H1 (cell line): ENCODE results near the gene TRIM9. TPM values are rescaled to one million over a fixed set of nuclear protein-coding genes. Genes with fewer than 3 reads are reported as not detected.

Experiments used
- CTCF ChIA-PET: fragments of 300-600 bp; sonication (Branson Sonifier 250); formaldehyde crosslinking; loops from one replicate; lab custom pipeline; 2021; ENCODE audit not compliant: partially characterized antibody; lab: Charles Lee
- POLR2A ChIA-PET: fragments of 300-600 bp; sonication (Branson Sonifier 250); formaldehyde crosslinking; loops from one replicate; lab custom pipeline; 2021; ENCODE audit warnings: inconsistent platforms; ENCODE audit not compliant: partially characterized antibody; lab: Charles Lee
- DNase-seq, 2 experiments: peaks; one replicate each; pipeline versions ENCODE4 v3.0.0 to v3.0.0-alpha.2; 2010 to 2022; ENCODE audit warnings: low spot score in 2 of 2, low read depth in 1 of 2, mixed read lengths in 1 of 2
- FAIRE-seq: peaks from 2 replicates; lab custom pipeline; 2011; peaks lifted over from hg19 to GRCh38; lab: Jason Lieb, UNC
- H2AFZ ChIP-seq: 2 replicates; pipeline ENCODE4 v1.8.1; 2012; ENCODE audit warnings: low read length, inconsistent platforms
- H2AK5ac ChIP-seq: 2 replicates; pipeline ENCODE4 v1.6.1; 2013; ENCODE audit warnings: low read depth, low read length
- H2BK120ac ChIP-seq: replicated peaks from 2 replicates; pipeline ENCODE3; 2013; ENCODE audit warnings: low read depth, low read length, inconsistent platforms
- H2BK12ac ChIP-seq: 2 replicates; pipeline ENCODE4 v1.6.1; 2013; ENCODE audit warnings: low read depth, low read length
- H2BK15ac ChIP-seq: 2 replicates; pipeline ENCODE4 v1.6.1; 2013; ENCODE audit warnings: low read length
- H2BK20ac ChIP-seq: 2 replicates; pipeline ENCODE4 v1.6.1; 2013; ENCODE audit warnings: low read length
- H2BK5ac ChIP-seq: 2 replicates; pipeline ENCODE4 v1.6.1; 2013; ENCODE audit warnings: low read depth, low read length
- H3K14ac ChIP-seq: 2 replicates; pipeline ENCODE4 v1.6.1; 2013; ENCODE audit warnings: inconsistent platforms; ENCODE audit not compliant: insufficient read length
- H3K18ac ChIP-seq: 2 replicates; pipeline ENCODE4 v1.6.1; 2013; ENCODE audit warnings: low read length; ENCODE audit errors: extremely low read depth
- H3K23ac ChIP-seq: 2 replicates; pipeline ENCODE4 v1.6.1; 2013; ENCODE audit warnings: inconsistent platforms; ENCODE audit not compliant: insufficient read length
- H3K23me2 ChIP-seq: 2 replicates; pipeline ENCODE4 v1.6.1; 2013; ENCODE audit warnings: low read depth, low read length
- H3K27ac ChIP-seq: 2 replicates; pipeline ENCODE4 v1.6.1; 2011; ENCODE audit warnings: low read depth, low read length, inconsistent platforms
- H3K27me3 ChIP-seq, 4 experiments: replicated peaks in 1 of 4; 1 replicate in 1 of 4; 2 replicates in 3 of 4; pipeline versions ENCODE4 v1.6.1 to v1.8.1; 2011 to 2013; ENCODE audit warnings: low read length in 3 of 4, mild to moderate bottlenecking in 3 of 4, inconsistent platforms in 2 of 4, mixed read lengths in 2 of 4, moderate library complexity in 1 of 4; ENCODE audit not compliant: control insufficient read depth in 3 of 4, insufficient read depth in 3 of 4; ENCODE audit errors: extremely low read depth in 1 of 4
- H3K36me3 ChIP-seq, 4 experiments: 2 replicates each; pipeline versions ENCODE4 v1.6.1 to v1.8.1; 2011 to 2013; ENCODE audit warnings: mild to moderate bottlenecking in 4 of 4, low read length in 3 of 4, moderate library complexity in 2 of 4, control low read depth in 1 of 4, inconsistent platforms in 1 of 4; ENCODE audit not compliant: insufficient read depth in 4 of 4, control insufficient read depth in 2 of 4
- H3K4ac ChIP-seq: replicated peaks from 2 replicates; pipeline ENCODE3; 2013; ENCODE audit warnings: low read length, low read depth, mixed read lengths, inconsistent platforms; ENCODE audit not compliant: insufficient read length
- H3K4me1 ChIP-seq, 4 experiments: replicated peaks in 1 of 4; 1 replicate in 1 of 4; 2 replicates in 3 of 4; pipeline versions ENCODE4 v1.6.1 to v1.8.1; 2011 to 2013; ENCODE audit warnings: low read length in 3 of 4, inconsistent platforms in 2 of 4, mixed read lengths in 1 of 4; ENCODE audit not compliant: insufficient read depth in 4 of 4, control insufficient read depth in 3 of 4
- H3K4me2 ChIP-seq, 2 experiments: 2 replicates each; pipeline versions ENCODE4 v1.6.1 to v1.8.1; 2011 to 2013; ENCODE audit warnings: low read depth in 2 of 2, low read length in 2 of 2, control low read depth in 1 of 2, inconsistent platforms in 1 of 2, mild to moderate bottlenecking in 1 of 2; ENCODE audit not compliant: insufficient read depth in 1 of 2
- H3K4me3 ChIP-seq, 4 experiments: fragments of 200-600, 300-600 bp in 1 of 4; sonication (generic), shearing (Covaris generic), sonication (Bioruptor Twin) in 1 of 4; 2 replicates each; pipeline versions ENCODE4 v1.5.1 to v1.8.1; 2011 to 2016; ENCODE audit warnings: low read length in 4 of 4, low read depth in 3 of 4, control low read depth in 2 of 4, inconsistent platforms in 2 of 4, mild to moderate bottlenecking in 2 of 4, mixed read lengths in 1 of 4, moderate library complexity in 1 of 4; ENCODE audit not compliant: insufficient read depth in 2 of 4; ENCODE audit errors: extremely low read depth in 1 of 4
- H3K56ac ChIP-seq: replicated peaks from 2 replicates; pipeline ENCODE3; 2013; ENCODE audit warnings: low read depth, mild to moderate bottlenecking, mixed read lengths, low read length, inconsistent platforms; ENCODE audit not compliant: insufficient read length
- H3K79me1 ChIP-seq: 2 replicates; pipeline ENCODE4 v1.6.1; 2013; ENCODE audit warnings: low read depth, low read length, control low read depth
- H3K79me2 ChIP-seq, 2 experiments: 2 replicates each; pipeline versions ENCODE4 v1.6.1 to v1.8.1; 2012 to 2013; ENCODE audit warnings: low read length in 2 of 2, mild to moderate bottlenecking in 2 of 2, inconsistent platforms in 1 of 2; ENCODE audit not compliant: insufficient read depth in 2 of 2, control insufficient read depth in 1 of 2
- H3K9ac ChIP-seq, 4 experiments: replicated peaks in 1 of 4; 1 replicate in 1 of 4; 2 replicates in 3 of 4; pipeline versions ENCODE4 v1.6.1 to v1.8.1; 2011 to 2013; ENCODE audit warnings: low read depth in 3 of 4, low read length in 3 of 4, control low read depth in 2 of 4, mild to moderate bottlenecking in 2 of 4, moderate library complexity in 2 of 4, inconsistent platforms in 1 of 4; ENCODE audit errors: extremely low read depth in 1 of 4
- H3K9me3 ChIP-seq, 2 experiments: 2 replicates each; pipeline versions ENCODE4 v1.6.1 to v1.8.1; 2012 to 2013; ENCODE audit warnings: mild to moderate bottlenecking in 2 of 2, moderate library complexity in 2 of 2, control low read depth in 1 of 2, inconsistent platforms in 1 of 2, low read depth in 1 of 2, low read length in 1 of 2, mixed read lengths in 1 of 2; ENCODE audit not compliant: insufficient read depth in 2 of 2
- H4K20me1 ChIP-seq, 2 experiments: replicated peaks in 1 of 2; 2 replicates each; pipeline versions ENCODE3 to v1.8.1; 2011 to 2013; ENCODE audit warnings: inconsistent platforms in 2 of 2, low read length in 2 of 2, mild to moderate bottlenecking in 1 of 2; ENCODE audit not compliant: insufficient read depth in 2 of 2, control insufficient read depth in 1 of 2
- H4K5ac ChIP-seq: 2 replicates; pipeline ENCODE4 v1.6.1; 2013; ENCODE audit warnings: low read length, low read depth, mixed read lengths, inconsistent platforms; ENCODE audit not compliant: insufficient read length
- H4K8ac ChIP-seq: 2 replicates; pipeline ENCODE4 v1.8.0; 2013; ENCODE audit warnings: mild to moderate bottlenecking, moderate library complexity, low read length, inconsistent platforms; ENCODE audit not compliant: insufficient read depth; ENCODE audit errors: extremely low read depth
- H4K91ac ChIP-seq: replicated peaks from 2 replicates; pipeline ENCODE3; 2013; ENCODE audit warnings: low read length, mixed read lengths, inconsistent platforms; ENCODE audit not compliant: insufficient read length
- CREB1 ChIP-seq: IDR thresholded peaks from 2 replicates; pipeline ENCODE4 v1.6.1; 2012; ENCODE audit warnings: inconsistent platforms
- GABPA ChIP-seq: IDR thresholded peaks from 2 replicates; pipeline ENCODE4 v1.6.1; 2011; ENCODE audit warnings: mild to moderate bottlenecking, low read length, moderate library complexity, borderline replicate concordance; ENCODE audit not compliant: insufficient read depth
- MAFK ChIP-seq: IDR thresholded peaks from 2 replicates; pipeline ENCODE4 v1.6.1; 2012; ENCODE audit warnings: low read depth, mild to moderate bottlenecking, improper control_type of control experiment, low read length
- SP1 ChIP-seq: IDR thresholded peaks from 2 replicates; pipeline ENCODE4 v1.6.1; 2011; ENCODE audit warnings: low read depth, low read length
- YY1 ChIP-seq: IDR thresholded peaks from 2 replicates; pipeline ENCODE4 v1.6.1; 2011; ENCODE audit warnings: low read depth, mild to moderate bottlenecking, low read length
- WGBS, 2 experiments: shearing (Covaris generic) in 1 of 2; methylation state at CpG; one replicate each; pipeline versions ENCODE4 v1.1.6 to v1.1.7; 2013 to 2015; ENCODE audit warnings: low lambda C conversion rate in 2 of 2, mixed read lengths in 2 of 2, inconsistent platforms in 1 of 2, low coverage in 1 of 2, missing lambda C conversion rate in 1 of 2; ENCODE audit not compliant: insufficient replicate concordance in 2 of 2, insufficient coverage in 1 of 2, insufficient read length in 1 of 2; ENCODE audit errors: extremely low coverage in 1 of 2, missing lambda C conversion rate in 1 of 2; 5-methylcytosine and 5-hydroxymethylcytosine counted together
- polyA plus RNA-seq, 7 experiments: library from polyadenylated mRNA; depleted of rRNA in 3 of 7; stranded (reverse) in 5 of 7; unstranded in 2 of 7; fragments of >200 nt in 5 of 7; fragments of 200-250 nt in 2 of 7; gene quantifications; 1 replicate in 5 of 7; 2 replicates in 1 of 7; 4 replicates in 1 of 7; pipeline versions ENCODE4 v1.2.1 to v1.2.3, GENCODE V29; 2011 to 2013; ENCODE audit warnings: missing spikeins in 2 of 7, mixed read lengths in 2 of 7
- total RNA-seq: library from RNA; stranded (reverse); fragmentation: NEBNext Ultra II Directional; extraction: Animal tissue kit (Norgen Biotek cat#: 25700); gene quantifications from 2 replicates; pipeline ENCODE4 v1.2.1, GENCODE V29; 2021

Gene TRIM9
- total and polyA plus RNA-seq, 2 of the 8 experiments (the other 6 are each of a cell fraction or from before 2014, with no cell fraction given): 2.7 to 5.4 TPM

- 90% methylated on average over 6 of the region's 6 CpGs; no CpG with 5 or more reads in 1 of the 2 experiments for WGBS, 2 experiments
- H3K4me1 ChIP-seq: peaks cover 0 to 5% (median 2%) of the 10 kb centered on the region in 4 experiments; a peak in 3 of 7 replicates
- H4K5ac ChIP-seq: no peak overlapping the region
- no peak overlapping the region for H2BK15ac ChIP-seq
- H2BK5ac ChIP-seq: no peak overlapping the region
- peak; percentile 24; the same call in 1 of the 2 replicates for TF ChIP-seq MAFK
- no peak for TF ChIP-seq SP1
- TF ChIP-seq CREB1: no peak
- TF ChIP-seq YY1: no peak
- TF ChIP-seq GABPA: no peak
- ChIA-PET CTCF (interaction anchor here (1.1 to 1.3 kb wide), 2 partner anchors 11 to 16 kb away, joined by 3 to 4 read pairs; no protein-coding TSS in a partner anchor), POLR2A (no interaction called here)
- no peak overlapping the region for H3K9ac ChIP-seq
- H2AFZ ChIP-seq: no peak overlapping the region
- no peak overlapping the region for H3K18ac ChIP-seq
- DNase-seq: no peak
- no peak overlapping the region for H3K27ac ChIP-seq
- no peak overlapping the region for H4K91ac ChIP-seq
- H2BK12ac ChIP-seq: no peak overlapping the region
- no peaks in the 10 kb centered on the region for H3K79me1 ChIP-seq
- no peak overlapping the region for H3K56ac ChIP-seq
- H3K4me3 ChIP-seq: no peak overlapping the region
- H3K4me2 ChIP-seq: no peak overlapping the region
- H2BK20ac ChIP-seq: no peak overlapping the region
- peaks cover 0 to 2% of the 10 kb centered on the region in 2 experiments; a peak in 1 of 4 replicates for H3K9me3 ChIP-seq
- H3K23ac ChIP-seq: no peak overlapping the region
- H3K79me2 ChIP-seq: no peaks in the 10 kb centered on the region
- no peaks in the 10 kb centered on the region for H3K23me2 ChIP-seq
- H3K14ac ChIP-seq: no peak overlapping the region
- no peak overlapping the region for H2AK5ac ChIP-seq
- H4K8ac ChIP-seq: no peak overlapping the region
- H3K4ac ChIP-seq: no peak overlapping the region
- H3K27me3 ChIP-seq: no peaks in the 10 kb centered on the region
- no peak for FAIRE-seq
- no peak overlapping the region for H2BK120ac ChIP-seq
- H4K20me1 ChIP-seq: no peaks in the 10 kb centered on the region
- no peaks in the 10 kb centered on the region for H3K36me3 ChIP-seq
These were observed 143.9 kb downstream of the TRIM9 start for GRCh38 chr14:50951032-50951431.
